ENCODE results near the gene UTP3. TPM values are rescaled to one million over a fixed set of nuclear protein-coding genes. Genes with fewer than 3 reads are reported as not detected.
A peak's percentile ranks its signal among the peaks of the same experiment; 100 is the strongest.

UTP3 gene
- total and polyA plus RNA-seq, 3 experiments from 2014 or later, result 14.9 to 43.4 (median 42.5) TPM

DNA sequence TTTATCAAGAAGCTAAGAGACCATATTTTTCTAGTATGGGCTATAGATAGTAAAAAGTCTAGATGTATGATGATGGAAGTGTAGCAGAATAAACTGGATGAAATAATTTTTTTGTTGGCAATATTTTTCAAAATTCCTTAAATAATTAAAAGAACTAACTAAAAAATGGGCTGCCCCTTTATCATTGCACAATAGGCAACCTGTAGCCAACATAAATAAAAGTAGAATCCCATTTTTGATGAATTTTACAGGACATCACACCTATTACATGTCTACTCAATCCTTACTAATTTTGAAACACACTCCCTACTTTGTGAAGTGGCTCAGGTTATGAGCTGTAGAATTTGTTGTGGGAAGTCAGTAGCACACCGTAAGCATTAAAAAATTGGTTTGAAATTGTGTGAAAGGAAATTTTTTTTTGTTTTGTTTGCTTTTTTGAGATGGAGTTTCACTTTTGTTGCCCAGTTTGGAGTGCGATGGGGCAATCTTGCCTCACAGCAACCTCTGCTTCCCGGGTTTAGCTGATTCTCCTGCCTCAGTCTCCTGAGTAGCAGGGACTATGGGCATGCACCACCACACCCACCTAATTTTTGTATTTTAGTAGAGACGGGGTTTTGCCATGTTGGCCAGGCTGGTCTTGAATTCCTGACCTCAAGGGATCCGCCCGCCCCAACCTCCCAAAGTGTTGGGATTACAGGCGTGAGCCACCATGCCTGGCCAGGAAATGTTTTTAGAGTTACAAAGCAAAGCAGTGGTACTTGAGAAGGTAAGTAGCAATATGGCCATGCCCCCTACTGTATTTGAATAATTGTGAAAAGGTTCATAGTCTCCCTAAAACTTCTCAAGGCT is 24.5 kb downstream of the UTP3 start:
- H3K4me3 ChIP-seq (ENCODE audit: low read length), result no peak overlapping the region

DNA sequence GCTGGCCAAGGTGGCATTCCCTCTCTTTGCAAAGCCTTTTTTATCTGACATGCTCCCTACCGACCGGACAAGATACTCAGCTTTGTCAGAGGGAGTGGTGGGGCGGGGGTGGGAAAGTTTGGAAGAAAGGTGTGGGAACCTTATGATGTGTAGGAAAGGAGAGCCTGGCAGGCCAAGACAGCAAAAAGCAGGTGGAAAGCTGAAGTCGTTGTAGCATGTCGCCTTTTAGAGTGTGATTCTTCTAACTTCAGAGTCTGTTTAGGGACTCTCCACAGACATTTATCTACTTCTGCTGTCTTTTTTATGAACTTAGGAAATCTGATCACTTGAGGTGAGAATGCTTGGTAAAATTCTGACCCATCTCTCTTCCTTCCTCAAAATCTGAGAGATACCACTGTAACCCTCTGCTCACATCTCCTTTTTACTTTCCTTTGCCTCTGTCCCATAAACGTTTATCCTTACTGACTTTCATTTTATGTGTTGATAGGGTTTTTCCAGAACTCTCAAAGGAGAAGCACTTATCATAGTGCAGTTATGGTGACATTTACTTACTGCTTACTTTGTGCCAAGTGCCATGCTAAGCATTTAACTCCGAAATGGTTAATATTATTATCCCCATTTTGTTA is 25.2 kb downstream of the UTP3 start:
- Histone ChIP-seq H3K27ac (ENCODE audit: low read depth, low read length) (no peak overlapping the region), H3K4me1 (ENCODE audit: insufficient read depth, low read length) (peaks cover 9% of the 10 kb centered on the region), H3K9me3 (ENCODE audit: low read length) (no peaks in the 10 kb centered on the region), H3K36me3 (ENCODE audit: insufficient read depth, low read length) (no peaks in the 10 kb centered on the region), H3K27me3 (ENCODE audit: insufficient read depth, low read length, poor library complexity, severe bottlenecking) (no peaks in the 10 kb centered on the region), H3K4me3 (ENCODE audit: low read length) (no peak overlapping the region)
- no peak for DNase-seq
- no peaks in the 10 kb centered on the region for H3K9me3 Mint-ChIP-seq
- peak overlapping the region in 1 of 8 donors; percentile 72 for H3K27ac Mint-ChIP-seq
- CTCF ChIA-PET, result no interaction called here
- POLR2A ChIA-PET, result no interaction called here
- H3K4me1 Mint-ChIP-seq, result peaks cover 19 to 64% (median 47%) of the 10 kb centered on the region in 3 donors
- peak overlapping the region in 1 of 7 donors; percentile 32 for H3K4me3 Mint-ChIP-seq
- H3K36me3 Mint-ChIP-seq, result peaks cover 0 to 4% (median 0%) of the 10 kb centered on the region in 3 donors
- H3K27me3 Mint-ChIP-seq, result no peaks in the 10 kb centered on the region

More for the DNA sequence above, 24.5 kb downstream of the UTP3 start:
- Mint-ChIP-seq H3K4me1 (peaks cover 19 to 64% (median 47%) of the 10 kb centered on the region in 3 donors), H3K36me3 (peaks cover 0 to 4% (median 0%) of the 10 kb centered on the region in 3 donors), H3K27ac (no peak overlapping the region), H3K27me3 (no peaks in the 10 kb centered on the region), H3K4me3 (no peak overlapping the region), H3K9me3 (no peaks in the 10 kb centered on the region)
- no peaks in the 10 kb centered on the region for H3K36me3 ChIP-seq (ENCODE audit: insufficient read depth, low read length)
- H3K27ac ChIP-seq (ENCODE audit: low read depth, low read length), result no peak overlapping the region
- no peaks in the 10 kb centered on the region for H3K9me3 ChIP-seq (ENCODE audit: low read length)
- ChIA-PET CTCF (interaction anchor here (1.0 kb wide), 1 partner anchor 12 kb away, joined by 3 read pairs; no protein-coding TSS in a partner anchor), POLR2A (no interaction called here)
- no peak for DNase-seq
- peaks cover 9% of the 10 kb centered on the region for H3K4me1 ChIP-seq (ENCODE audit: insufficient read depth, low read length)
- no peaks in the 10 kb centered on the region for H3K27me3 ChIP-seq (ENCODE audit: insufficient read depth, low read length, poor library complexity, severe bottlenecking)

DNA sequence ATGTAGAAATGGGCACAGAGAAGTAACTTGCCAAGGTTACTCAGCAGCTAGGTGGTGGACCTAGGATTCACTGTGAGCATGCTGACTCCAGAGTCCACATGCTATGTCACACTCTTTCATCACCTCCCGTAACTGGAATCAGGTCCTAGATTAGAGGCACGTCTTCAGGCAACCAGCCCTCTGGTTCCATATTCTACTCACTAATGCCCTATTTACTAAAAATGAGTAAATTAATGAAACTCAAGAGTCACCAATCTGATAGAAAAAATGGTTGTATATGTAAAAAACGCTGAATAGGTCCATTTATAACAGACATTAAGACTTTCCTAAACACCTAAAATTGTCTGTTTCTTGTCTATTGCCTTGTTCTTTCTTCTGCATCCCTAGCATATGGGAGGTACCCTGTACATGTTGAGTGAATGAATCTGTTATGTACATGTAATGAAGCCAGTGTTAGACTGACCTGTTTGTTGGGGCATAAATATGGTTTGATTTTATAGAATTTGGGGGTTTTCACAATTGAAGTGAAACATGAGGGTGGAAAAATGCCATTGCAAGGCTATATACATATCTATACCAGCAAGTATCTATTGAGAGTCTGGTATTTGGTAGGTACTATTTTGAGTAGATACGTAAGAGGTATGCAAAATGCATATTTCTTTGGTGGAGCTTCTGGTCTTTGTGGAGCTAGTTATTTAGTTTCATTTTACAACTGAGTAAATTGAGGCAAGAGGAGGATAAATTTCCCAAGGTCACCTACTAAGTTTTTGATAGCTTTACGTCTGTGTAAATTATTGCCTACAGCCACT is 26.0 kb downstream of the UTP3 start:
- Histone ChIP-seq H3K27ac (ENCODE audit: low read depth, low read length) (no peak overlapping the region), H3K36me3 (ENCODE audit: insufficient read depth, low read length) (no peaks in the 10 kb centered on the region), H3K9me3 (ENCODE audit: low read length) (no peaks in the 10 kb centered on the region), H3K4me3 (ENCODE audit: low read length) (no peak overlapping the region), H3K27me3 (ENCODE audit: insufficient read depth, low read length, poor library complexity, severe bottlenecking) (no peaks in the 10 kb centered on the region), H3K4me1 (ENCODE audit: insufficient read depth, low read length) (peaks cover 9% of the 10 kb centered on the region)
- ChIA-PET POLR2A (no interaction called here), CTCF (interaction anchor here (0.9 to 1.7 kb wide), 2 partner anchors 9 to 21 kb away, joined by 3 to 5 read pairs; no protein-coding TSS in a partner anchor)
- no peak for DNase-seq
- Mint-ChIP-seq H3K27ac (no peak overlapping the region), H3K4me1 (peaks cover 19 to 64% (median 43%) of the 10 kb centered on the region in 3 donors), H3K9me3 (no peaks in the 10 kb centered on the region), H3K4me3 (no peak overlapping the region), H3K27me3 (no peaks in the 10 kb centered on the region), H3K36me3 (peaks cover 0 to 4% (median 0%) of the 10 kb centered on the region in 3 donors)

DNA sequence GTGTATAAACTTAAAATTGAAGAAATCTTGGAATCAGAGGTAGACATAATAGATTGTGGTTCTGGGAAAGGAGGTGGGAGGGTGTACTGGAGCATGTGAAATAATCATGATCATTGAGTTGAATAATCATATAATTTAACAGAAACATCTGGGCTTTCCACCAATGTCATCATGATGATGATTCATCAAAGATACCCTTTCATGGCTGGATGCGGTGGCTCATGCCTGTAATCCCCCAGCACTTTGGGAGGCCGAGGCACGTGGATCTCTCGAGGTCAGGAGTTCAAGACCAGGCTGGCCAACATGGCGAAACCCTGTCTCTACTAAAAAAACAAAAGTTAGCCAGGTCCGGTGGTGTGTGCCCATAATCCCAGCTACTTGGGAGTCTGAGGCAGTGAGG is 26.8 kb downstream of the UTP3 start:
- H3K27me3 ChIP-seq (ENCODE audit: insufficient read depth, low read length, poor library complexity, severe bottlenecking), result no peaks in the 10 kb centered on the region
- H3K36me3 ChIP-seq (ENCODE audit: insufficient read depth, low read length), result no peaks in the 10 kb centered on the region
- H3K9me3 ChIP-seq (ENCODE audit: low read length), result no peaks in the 10 kb centered on the region
- no peak overlapping the region for H3K27ac ChIP-seq (ENCODE audit: low read depth, low read length)
- ChIA-PET POLR2A (no interaction called here), CTCF (interaction anchor here (0.6 to 1.7 kb wide), 4 partner anchors 9 to 32 kb away, joined by 3 to 5 read pairs (median 3); no protein-coding TSS in a partner anchor)
- H3K9me3 Mint-ChIP-seq, result no peaks in the 10 kb centered on the region
- H3K27ac Mint-ChIP-seq, result peak overlapping the region in 1 of 8 donors; percentile 84
- DNase-seq, result no peak
- peaks cover 0 to 4% (median 0%) of the 10 kb centered on the region in 3 donors for H3K36me3 Mint-ChIP-seq
- H3K4me3 Mint-ChIP-seq, result no peak overlapping the region
- peaks cover 9% of the 10 kb centered on the region for H3K4me1 ChIP-seq (ENCODE audit: insufficient read depth, low read length)
- H3K27me3 Mint-ChIP-seq, result no peaks in the 10 kb centered on the region
- H3K4me1 Mint-ChIP-seq, result peaks cover 19 to 57% (median 36%) of the 10 kb centered on the region in 3 donors
- no peak overlapping the region for H3K4me3 ChIP-seq (ENCODE audit: low read length)

DNA sequence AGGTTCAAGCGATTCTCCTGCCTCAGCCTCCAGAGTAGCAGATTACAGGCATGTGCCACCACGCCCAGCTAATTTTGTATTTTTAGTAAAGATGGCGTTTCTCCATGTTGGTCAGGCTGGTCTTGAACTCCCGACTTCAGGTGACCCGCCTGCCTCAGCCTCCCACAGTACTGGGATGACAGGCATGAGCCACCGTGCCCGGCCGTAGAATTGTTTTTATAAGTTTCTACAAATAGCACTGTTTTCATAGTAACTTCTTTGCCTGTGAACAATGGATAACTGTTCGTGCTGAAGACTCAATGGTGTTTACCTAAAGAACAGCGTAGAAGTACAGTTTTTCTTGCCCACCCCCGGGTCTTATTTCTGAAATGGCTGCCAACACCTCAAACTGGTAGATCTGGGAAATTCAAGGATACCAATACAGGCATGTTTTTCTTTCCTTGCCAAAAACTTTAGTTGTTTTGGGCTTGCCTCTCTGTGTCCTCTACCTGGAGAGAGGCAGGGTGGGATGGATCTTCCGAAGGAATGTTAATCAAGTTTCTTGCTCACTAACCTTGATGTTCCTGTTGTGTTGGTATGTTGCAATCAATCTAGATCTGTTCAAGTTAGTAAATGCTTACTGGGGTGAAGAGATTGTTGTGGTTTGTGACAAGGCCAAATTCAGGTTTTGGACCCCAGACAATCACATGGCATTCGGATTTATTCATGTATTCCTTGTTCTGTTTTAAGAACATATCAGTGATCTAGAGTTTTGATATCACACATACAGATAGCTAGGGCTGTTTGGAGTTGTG is 30.7 kb downstream of the UTP3 start:
- Histone ChIP-seq H3K27ac (ENCODE audit: low read depth, low read length) (no peak overlapping the region), H3K4me3 (ENCODE audit: low read length) (no peak overlapping the region), H3K36me3 (ENCODE audit: insufficient read depth, low read length) (no peaks in the 10 kb centered on the region), H3K9me3 (ENCODE audit: low read length) (no peaks in the 10 kb centered on the region), H3K4me1 (ENCODE audit: insufficient read depth, low read length) (peaks cover 17% of the 10 kb centered on the region), H3K27me3 (ENCODE audit: insufficient read depth, low read length, poor library complexity, severe bottlenecking) (no peaks in the 10 kb centered on the region)
- ChIA-PET POLR2A (no interaction called here), CTCF (interaction anchor here (0.8 kb wide), 1 partner anchor 16 kb away, joined by 3 read pairs; no protein-coding TSS in a partner anchor)
- no peak for DNase-seq
- Mint-ChIP-seq H3K9me3 (no peaks in the 10 kb centered on the region), H3K4me3 (no peak overlapping the region), H3K4me1 (peaks cover 18 to 52% (median 36%) of the 10 kb centered on the region in 3 donors), H3K27ac (no peak overlapping the region), H3K36me3 (no peaks in the 10 kb centered on the region), H3K27me3 (no peaks in the 10 kb centered on the region)

DNA sequence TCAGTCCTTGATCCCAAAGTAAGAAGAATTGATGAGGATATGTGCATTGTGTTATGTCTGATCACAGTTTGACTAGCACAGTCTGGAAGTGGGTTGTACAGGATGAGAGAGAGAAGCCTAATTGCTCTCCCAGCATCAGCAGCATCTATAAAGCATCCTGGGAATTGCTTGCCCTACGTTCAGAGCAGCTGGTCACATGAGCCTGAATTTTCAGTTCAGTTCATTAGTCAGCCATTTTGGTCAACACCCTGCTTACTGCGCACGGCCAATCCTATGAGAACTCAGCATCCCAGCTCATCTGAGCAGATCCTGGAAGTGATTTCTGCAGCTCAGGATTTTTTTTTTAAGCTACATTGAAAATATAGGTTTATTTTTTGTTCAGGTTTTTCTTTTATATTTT is 33.4 kb downstream of the UTP3 start, which contains the start of gene RUFY3:
TSS of gene RUFY3 (plus strand) at position 218 of the 400 bp plus-strand sequence. CDS start 610 bp downstream, outside the sequence.
- CTCF ChIA-PET, result interaction anchor here (1.1 to 6.9 kb wide), 4 partner anchors 15 to 70 kb away, joined by 3 to 51 read pairs (median 8); partner anchors contain the start of gene UTP3
- Mint-ChIP-seq H3K4me3 (peak within 1 kb of the TSS in 5 of 7 donors; percentile 2 to 68 (median 61)), H3K4me1 (peaks cover 14 to 35% (median 24%) of the 10 kb centered on the region in 3 donors), H3K9me3 (no peaks in the 10 kb centered on the region), H3K27me3 (no peaks in the 10 kb centered on the region), H3K27ac (peak within 1 kb of the TSS in 7 of 8 donors; percentile 17 to 86 (median 73)), H3K36me3 (peaks cover 0 to 1% (median 0%) of the 10 kb centered on the region in 3 donors)
- Histone ChIP-seq H3K27ac (ENCODE audit: low read depth, low read length) (no peak within 1 kb of the TSS), H3K4me1 (ENCODE audit: insufficient read depth, low read length) (peaks cover 17% of the 10 kb centered on the region), H3K4me3 (ENCODE audit: low read length) (no peak within 1 kb of the TSS), H3K36me3 (ENCODE audit: insufficient read depth, low read length) (no peaks in the 10 kb centered on the region), H3K27me3 (ENCODE audit: insufficient read depth, low read length, poor library complexity, severe bottlenecking) (no peaks in the 10 kb centered on the region), H3K9me3 (ENCODE audit: low read length) (no peaks in the 10 kb centered on the region)
- no peak for DNase-seq
- POLR2A ChIA-PET, result interaction anchor here (0.7 to 1.6 kb wide), 3 partner anchors 14 to 33 kb away, joined by 3 to 4 read pairs (median 3); no protein-coding TSS in a partner anchor
